ENCODE results near the gene BRD4.

The BRD4 gene

GRCh38 chr19:15234431-15235130, 97.8 kb downstream of the BRD4 start:
- H3K4me2 ChIP-seq (ENCODE audit: low read length), result no peak overlapping the region
- TF ChIP-seq CTCF (IDR thresholded peaks at IDR 0.05; ENCODE audit: low read depth, low read length, poor library complexity, severe bottlenecking) (no peak), EZH2phosphoT487 (IDR thresholded peaks at IDR 0.05; ENCODE audit: borderline replicate concordance, low read length) (no peak)
- H3K4me1 ChIP-seq (ENCODE audit: control insufficient read depth, low read length), result peaks cover 6% of the 10 kb centered on the region
- H3K79me2 ChIP-seq (ENCODE audit: control insufficient read depth, low read length), result no peaks in the 10 kb centered on the region
- no peaks in the 10 kb centered on the region for H3K9me3 ChIP-seq (ENCODE audit: control insufficient read depth, insufficient read depth, low read length)
- H3K9me2 ChIP-seq (replicated peaks; ENCODE audit: control insufficient read depth, low read length), result no peaks in the 10 kb centered on the region
- no peaks in the 10 kb centered on the region for H4K20me1 ChIP-seq (ENCODE audit: control insufficient read depth, insufficient read depth, low read depth, low read length)
- H3K4me3 ChIP-seq (ENCODE audit: low read length), result no peak overlapping the region
- peaks cover 15% of the 10 kb centered on the region for H3F3A ChIP-seq (ENCODE audit: control insufficient read depth, insufficient read depth)
- peaks cover 27% of the 10 kb centered on the region for H3K36me3 ChIP-seq (ENCODE audit: control insufficient read depth, low read length)
- H3K27ac ChIP-seq (ENCODE audit: low read depth, low read length), result no peak overlapping the region
- peaks cover 15% of the 10 kb centered on the region; the same call in 1 of the 2 replicates for H3K27me3 ChIP-seq (ENCODE audit: control insufficient read depth, low read length)

GRCh38 chr19:15231271-15231670, 101.1 kb downstream of the BRD4 start:
- Histone ChIP-seq H4K20me1 (ENCODE audit: control insufficient read depth, insufficient read depth, low read depth, low read length) (no peaks in the 10 kb centered on the region), H3K4me2 (ENCODE audit: low read length) (no peak overlapping the region), H3K79me2 (ENCODE audit: control insufficient read depth, low read length) (no peaks in the 10 kb centered on the region), H3K4me1 (ENCODE audit: control insufficient read depth, low read length) (peaks cover 6% of the 10 kb centered on the region), H3K27me3 (ENCODE audit: control insufficient read depth, low read length) (peaks cover 15% of the 10 kb centered on the region; the same call in 1 of the 2 replicates), H3K9me3 (ENCODE audit: control insufficient read depth, insufficient read depth, low read length) (no peaks in the 10 kb centered on the region), H3K36me3 (ENCODE audit: control insufficient read depth, low read length) (peaks cover 3% of the 10 kb centered on the region), H3F3A (ENCODE audit: control insufficient read depth, insufficient read depth) (peaks cover 15% of the 10 kb centered on the region), H3K4me3 (ENCODE audit: low read length) (no peak overlapping the region), H3K9me2 (replicated peaks; ENCODE audit: control insufficient read depth, low read length) (no peaks in the 10 kb centered on the region), H3K27ac (ENCODE audit: low read depth, low read length) (no peak overlapping the region)
- TF ChIP-seq CTCF (IDR thresholded peaks at IDR 0.05; ENCODE audit: low read depth, low read length, poor library complexity, severe bottlenecking) (no peak), EZH2phosphoT487 (IDR thresholded peaks at IDR 0.05; ENCODE audit: borderline replicate concordance, low read length) (no peak)

- TF ChIP-seq EZH2phosphoT487 (IDR thresholded peaks at IDR 0.05; ENCODE audit: borderline replicate concordance, low read length) (no peak), CTCF (IDR thresholded peaks at IDR 0.05; ENCODE audit: low read depth, low read length, poor library complexity, severe bottlenecking) (no peak)
- H3K27ac ChIP-seq (ENCODE audit: low read depth, low read length), result no peak overlapping the region
- H3K79me2 ChIP-seq (ENCODE audit: control insufficient read depth, low read length), result no peaks in the 10 kb centered on the region
- H3K36me3 ChIP-seq (ENCODE audit: control insufficient read depth, low read length), result no peaks in the 10 kb centered on the region
- H3F3A ChIP-seq (ENCODE audit: control insufficient read depth, insufficient read depth), result no peaks in the 10 kb centered on the region
- H4K20me1 ChIP-seq (ENCODE audit: control insufficient read depth, insufficient read depth, low read depth, low read length), result no peaks in the 10 kb centered on the region
- H3K4me3 ChIP-seq (ENCODE audit: low read length), result no peak overlapping the region
- H3K4me2 ChIP-seq (ENCODE audit: low read length), result no peak overlapping the region
- peaks cover 18% of the 10 kb centered on the region for H3K4me1 ChIP-seq (ENCODE audit: control insufficient read depth, low read length)
- no peaks in the 10 kb centered on the region for H3K9me2 ChIP-seq (replicated peaks; ENCODE audit: control insufficient read depth, low read length)
- H3K27me3 ChIP-seq (ENCODE audit: control insufficient read depth, low read length), result peaks cover 13% of the 10 kb centered on the region; the same call in 1 of the 2 replicates
- no peaks in the 10 kb centered on the region for H3K9me3 ChIP-seq (ENCODE audit: control insufficient read depth, insufficient read depth, low read length)
These were observed 105.1 kb downstream of the BRD4 start for GRCh38 chr19:15227261-15227660.

Measured in DOHH2 (cell line).